Endothelial cell of umbilical vein (primary cell): Measurements from ENCODE around the gene TSPAN18. TPM values are rescaled to one million over a fixed set of nuclear protein-coding genes. Genes with fewer than 3 reads are reported as not detected.

ENCODE experiments used
- BruUV-seq: library from RNA; stranded (reverse); fragments of 400-500 nt; replicated peaks from 2 replicates; lab custom pipeline; 2021; lab: Mats Ljungman, UMichigan
- CTCF ChIA-PET: fragments of 300-600, 350-600 bp; sonication (Branson Sonifier 250); formaldehyde crosslinking; loops from one replicate; lab custom pipeline; 2021; ENCODE audit warnings: antibody characterized with exemption, inconsistent platforms; lab: Charles Lee
- POLR2A ChIA-PET: fragments of 300-600, 350-600 bp; sonication (Branson Sonifier 250); formaldehyde crosslinking; loops from one replicate; lab custom pipeline; 2021; ENCODE audit warnings: antibody characterized with exemption, inconsistent platforms; lab: Charles Lee
- DNase-seq: peaks from one replicate; pipeline ENCODE4 v3.0.0-alpha.2; 2011; ENCODE audit warnings: low read depth, low spot score
- FAIRE-seq: peaks from 2 replicates; lab custom pipeline; 2011; peaks lifted over from hg19 to GRCh38; lab: Jason Lieb, UNC
- H2AFZ ChIP-seq: 2 replicates; pipeline ENCODE4 v1.6.0; 2012; ENCODE audit warnings: low read depth, low read length, control low read depth, inconsistent platforms
- H3K27ac ChIP-seq: 2 replicates; pipeline ENCODE4 v1.5.1; 2011; ENCODE audit warnings: low read depth, mild to moderate bottlenecking, control low read depth, low read length, moderate library complexity; ENCODE audit not compliant: insufficient read depth
- H3K27me3 ChIP-seq, 2 experiments: 2 replicates each; pipeline versions ENCODE4 v1.6.0 to v1.6.1; 2011; ENCODE audit warnings: low read length in 2 of 2, mixed read lengths in 1 of 2; ENCODE audit not compliant: control insufficient read depth in 2 of 2, insufficient read depth in 2 of 2
- H3K36me3 ChIP-seq, 2 experiments: 2 replicates in 1 of 2; 3 replicates in 1 of 2; pipeline ENCODE4 v1.5.1; 2011; ENCODE audit warnings: low read length in 2 of 2, mild to moderate bottlenecking in 1 of 2, moderate library complexity in 1 of 2; ENCODE audit not compliant: control insufficient read depth in 2 of 2, insufficient read depth in 2 of 2; ENCODE audit errors: extremely low read depth in 1 of 2
- H3K4me1 ChIP-seq: 3 replicates; pipeline ENCODE4 v1.5.1; 2011; ENCODE audit warnings: mild to moderate bottlenecking, low read length; ENCODE audit not compliant: control insufficient read depth, insufficient read depth; ENCODE audit errors: extremely low read depth
- H3K4me2 ChIP-seq: 2 replicates; pipeline ENCODE4 v1.6.1; 2011; ENCODE audit warnings: low read length, control low read depth, mixed read lengths; ENCODE audit not compliant: insufficient read depth
- H3K4me3 ChIP-seq, 3 experiments: fragments of 200-600 bp in 1 of 3; sonication (generic), shearing (Covaris generic) in 1 of 3; replicated peaks in 1 of 3; 2 replicates each; pipeline ENCODE4 v1.5.1; 2011 to 2016; ENCODE audit warnings: control low read depth in 3 of 3, low read length in 3 of 3, mild to moderate bottlenecking in 2 of 3, inconsistent platforms in 1 of 3, low read depth in 1 of 3, moderate library complexity in 1 of 3; ENCODE audit not compliant: insufficient read depth in 1 of 3
- H3K79me2 ChIP-seq: 2 replicates; pipeline ENCODE4 v1.6.0; 2012; ENCODE audit warnings: low read length, inconsistent platforms; ENCODE audit not compliant: control insufficient read depth, insufficient read depth
- H3K9ac ChIP-seq: replicated peaks from 2 replicates; pipeline ENCODE3; 2011; ENCODE audit warnings: low read length, control low read depth; ENCODE audit not compliant: insufficient read depth; ENCODE audit errors: extremely low read depth
- H3K9me1 ChIP-seq: replicated peaks from 3 replicates; pipeline ENCODE4 v1.6.0; 2011; ENCODE audit warnings: mild to moderate bottlenecking, low read length; ENCODE audit not compliant: control insufficient read depth, insufficient read depth; ENCODE audit errors: extremely low read depth
- H3K9me3 ChIP-seq: replicated peaks from 2 replicates; pipeline ENCODE4 v1.5.1; 2012; ENCODE audit warnings: low read length, inconsistent platforms; ENCODE audit not compliant: control insufficient read depth, insufficient read depth
- H4K20me1 ChIP-seq: replicated peaks from 2 replicates; pipeline ENCODE3; 2011; ENCODE audit warnings: mild to moderate bottlenecking, low read length; ENCODE audit not compliant: control insufficient read depth, insufficient read depth; ENCODE audit errors: extremely low read depth
- CTCF ChIP-seq, 2 donors: IDR thresholded peaks; 1 replicate in 1 of 2; 2 replicates in 1 of 2; pipeline ENCODE4 v1.5.1; 2011; ENCODE audit warnings: low read length in 2 of 2, mild to moderate bottlenecking in 2 of 2, moderate library complexity in 2 of 2, control low read depth in 1 of 2, inconsistent platforms in 1 of 2, low read depth in 1 of 2; ENCODE audit not compliant: insufficient read depth in 1 of 2; ENCODE audit errors: extremely low read depth in 1 of 2
- EZH2 ChIP-seq: IDR thresholded peaks from 2 replicates; pipeline ENCODE4 v1.6.1; 2012; ENCODE audit warnings: borderline replicate concordance, low read depth, mild to moderate bottlenecking, moderate library complexity, low read length, inconsistent platforms; ENCODE audit not compliant: severe bottlenecking
- FOS ChIP-seq: IDR thresholded peaks from 2 replicates; pipeline ENCODE4 v1.6.1; 2011; ENCODE audit warnings: mild to moderate bottlenecking, low read length, moderate library complexity, borderline replicate concordance; ENCODE audit not compliant: insufficient read depth
- GATA2 ChIP-seq: IDR thresholded peaks from 2 replicates; pipeline ENCODE4 v1.7.0; 2011; ENCODE audit warnings: low read depth, mild to moderate bottlenecking, moderate library complexity, mixed read lengths, low read length; ENCODE audit not compliant: insufficient read length, insufficient read depth
- JUN ChIP-seq: IDR thresholded peaks from 2 replicates; pipeline ENCODE4 v1.6.1; 2011; ENCODE audit warnings: borderline replicate concordance, low read depth; ENCODE audit not compliant: insufficient read length, insufficient read depth
- MAX ChIP-seq: IDR thresholded peaks from 2 replicates; pipeline ENCODE4 v1.6.1; 2011; ENCODE audit not compliant: insufficient read depth, insufficient read length
- MYC ChIP-seq: IDR thresholded peaks from one replicate; pipeline ENCODE4 v1.6.1; 2011; ENCODE audit warnings: mild to moderate bottlenecking, low read depth, low read length
- POLR2A ChIP-seq: IDR thresholded peaks from 2 replicates; pipeline ENCODE4 v1.6.1; 2012; ENCODE audit warnings: low read depth, mild to moderate bottlenecking, control low read depth, low read length
- POLR2AphosphoS5 ChIP-seq: IDR thresholded peaks from 2 replicates; pipeline ENCODE4 v1.6.1; 2012; ENCODE audit warnings: low read depth, mild to moderate bottlenecking, control low read depth, low read length, moderate library complexity; ENCODE audit not compliant: insufficient read depth
- dilution Hi-C: fragments of 300-500 bp; cut with MboI; formaldehyde crosslinking; loops from one replicate; pipeline ENCODE4 v1.15.0; 2019; ENCODE audit warnings: low sequenced_read_pairs; ENCODE audit not compliant: extremely low pct_ligation_motif_present
- intact Hi-C: fragments of 100-400 bp; cut with micrococcal nuclease; formaldehyde crosslinking; loops from one replicate; pipeline ENCODE4 v1.10.0; 2022
- polyA plus RNA-seq, 4 experiments: library from polyadenylated mRNA; depleted of rRNA in 3 of 4; stranded (reverse) in 3 of 4; unstranded in 1 of 4; fragments of >200 nt; gene quantifications; 2 replicates each; pipeline versions ENCODE4 v1.2.1 to v1.2.3, GENCODE V29; 2011 to 2012; ENCODE audit warnings: missing spikeins in 1 of 4
- total RNA-seq: library from RNA; stranded (reverse); gene quantifications from 2 replicates; pipeline ENCODE4 v1.2.3, GENCODE V29; 2021

TSPAN18 gene
- total and polyA plus RNA-seq, 2 donors (not counting 3 experiments of a cell fraction or from before 2014, with no cell fraction given), result 32.2 to 118 TPM

GRCh38 chr11:44790211-44790610 lies 63.4 kb downstream of the TSPAN18 start:
- CTCF ChIA-PET, result interaction anchor here (1.1 to 3.8 kb wide), 2 partner anchors 11 to 15 kb away, joined by 4 to 29 read pairs; no protein-coding TSS in a partner anchor
- TF ChIP-seq MAX (peak; percentile 70), EZH2 (no peak)
- Histone ChIP-seq H3K36me3 (no peaks in the 10 kb centered on the region), H3K4me1 (peaks cover 15% of the 10 kb centered on the region), H2AFZ (no peak overlapping the region), H3K27ac (no peak overlapping the region), H3K4me3 (no peak overlapping the region), H4K20me1 (no peaks in the 10 kb centered on the region), H3K79me2 (no peaks in the 10 kb centered on the region), H3K9me1 (no peaks in the 10 kb centered on the region), H3K9ac (no peak overlapping the region), H3K4me2 (no peak overlapping the region), H3K9me3 (no peaks in the 10 kb centered on the region), H3K27me3 (no peaks in the 10 kb centered on the region)
- intact Hi-C loops (no loop called here), dilution Hi-C loops (no loop called here)
- POLR2A ChIA-PET, result no interaction called here
- no TSS peak for BruUV-seq
- FAIRE-seq (no peak), DNase-seq (no peak)

- no TSS peak for BruUV-seq
- FAIRE-seq (no peak), DNase-seq (no peak)
- Histone ChIP-seq H3K4me3 (no peak overlapping the region), H3K9me3 (no peaks in the 10 kb centered on the region), H3K4me2 (no peak overlapping the region), H3K9ac (no peak overlapping the region), H3K79me2 (no peaks in the 10 kb centered on the region), H4K20me1 (no peaks in the 10 kb centered on the region), H3K4me1 (peaks cover 15% of the 10 kb centered on the region), H3K27ac (no peak overlapping the region), H3K36me3 (no peaks in the 10 kb centered on the region), H3K27me3 (no peaks in the 10 kb centered on the region), H3K9me1 (no peaks in the 10 kb centered on the region), H2AFZ (no peak overlapping the region)
- ChIA-PET CTCF (interaction anchor here (3.8 kb wide), 1 partner anchor 16 kb away, joined by 29 read pairs; no protein-coding TSS in a partner anchor), POLR2A (no interaction called here)
- dilution Hi-C loops (no loop called here), intact Hi-C loops (no loop called here)
- TF ChIP-seq POLR2A (no peak), EZH2 (no peak), CTCF (IDR thresholded peaks at IDR 0.05; ENCODE audit: extremely low read depth in 1 of 2, insufficient read depth in 1 of 2, low read depth in 1 of 2, low read length in 2 of 2) (no peak), FOS (no peak), MAX (no peak), GATA2 (no peak), POLR2AphosphoS5 (no peak), MYC (no peak), JUN (no peak)
These were observed 64.7 kb downstream of the TSPAN18 start for GRCh38 chr11:44791316-44791925.
